ENCODE results near the gene WIPF3.

DNA sequence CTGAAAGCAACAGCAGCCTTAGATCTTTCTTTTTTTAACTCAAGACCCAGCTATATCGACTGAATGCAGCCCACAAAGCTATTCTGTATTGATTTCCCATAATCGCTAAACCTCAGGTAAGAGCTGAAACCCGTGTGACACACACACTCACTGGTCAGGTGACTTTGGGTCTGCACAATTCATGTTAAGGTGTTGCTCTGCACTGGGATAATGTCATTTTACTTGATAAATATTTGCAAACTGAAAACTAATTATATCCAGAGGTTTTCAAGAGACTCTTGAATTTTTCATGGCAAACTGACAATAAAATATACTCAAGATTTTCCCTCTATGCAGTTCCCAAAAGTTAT is 150.2 kb downstream of the WIPF3 start:
- TF ChIP-seq, protein P1, sequence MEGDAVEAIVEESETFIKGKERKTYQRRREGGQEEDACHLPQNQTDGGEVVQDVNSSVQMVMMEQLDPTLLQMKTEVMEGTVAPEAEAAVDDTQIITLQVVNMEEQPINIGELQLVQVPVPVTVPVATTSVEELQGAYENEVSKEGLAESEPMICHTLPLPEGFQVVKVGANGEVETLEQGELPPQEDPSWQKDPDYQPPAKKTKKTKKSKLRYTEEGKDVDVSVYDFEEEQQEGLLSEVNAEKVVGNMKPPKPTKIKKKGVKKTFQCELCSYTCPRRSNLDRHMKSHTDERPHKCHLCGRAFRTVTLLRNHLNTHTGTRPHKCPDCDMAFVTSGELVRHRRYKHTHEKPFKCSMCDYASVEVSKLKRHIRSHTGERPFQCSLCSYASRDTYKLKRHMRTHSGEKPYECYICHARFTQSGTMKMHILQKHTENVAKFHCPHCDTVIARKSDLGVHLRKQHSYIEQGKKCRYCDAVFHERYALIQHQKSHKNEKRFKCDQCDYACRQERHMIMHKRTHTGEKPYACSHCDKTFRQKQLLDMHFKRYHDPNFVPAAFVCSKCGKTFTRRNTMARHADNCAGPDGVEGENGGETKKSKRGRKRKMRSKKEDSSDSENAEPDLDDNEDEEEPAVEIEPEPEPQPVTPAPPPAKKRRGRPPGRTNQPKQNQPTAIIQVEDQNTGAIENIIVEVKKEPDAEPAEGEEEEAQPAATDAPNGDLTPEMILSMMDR (IDR thresholded peaks at IDR 0.05) = no peak
- TF ChIP-seq POLR2A (IDR thresholded peaks at IDR 0.05) (no peak), POLR2AphosphoS5 (IDR thresholded peaks at IDR 0.05) (no peak)

Measured in stomach (tissue), 4 donors.